8988T (cell line): Measurements from ENCODE around the gene PARS2.

Experiments
- DNase-seq: peaks from one replicate; pipeline ENCODE4 v3.0.0; 2011

PARS2 gene

DNA sequence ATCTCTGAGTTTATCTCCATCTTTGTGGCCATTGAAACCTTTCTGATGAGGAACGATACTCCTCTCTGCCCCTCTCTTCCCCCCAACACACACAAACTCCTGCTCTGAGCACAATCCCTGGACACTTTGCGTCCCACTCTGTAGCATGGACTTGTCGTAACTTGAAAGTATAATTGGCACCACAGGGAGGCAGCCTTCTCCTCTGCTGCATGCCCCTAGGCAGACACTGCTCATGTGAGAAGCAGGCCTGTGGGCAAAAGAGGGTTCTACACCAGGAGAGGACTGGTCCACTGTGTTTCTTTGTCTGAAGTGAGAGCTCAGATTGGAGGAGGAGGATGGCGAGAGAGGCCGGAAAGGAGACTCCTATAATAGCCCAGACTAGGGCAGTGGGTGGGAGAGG, 3.8 kb upstream of the PARS2 start:
- DNase-seq = no peak

DNA sequence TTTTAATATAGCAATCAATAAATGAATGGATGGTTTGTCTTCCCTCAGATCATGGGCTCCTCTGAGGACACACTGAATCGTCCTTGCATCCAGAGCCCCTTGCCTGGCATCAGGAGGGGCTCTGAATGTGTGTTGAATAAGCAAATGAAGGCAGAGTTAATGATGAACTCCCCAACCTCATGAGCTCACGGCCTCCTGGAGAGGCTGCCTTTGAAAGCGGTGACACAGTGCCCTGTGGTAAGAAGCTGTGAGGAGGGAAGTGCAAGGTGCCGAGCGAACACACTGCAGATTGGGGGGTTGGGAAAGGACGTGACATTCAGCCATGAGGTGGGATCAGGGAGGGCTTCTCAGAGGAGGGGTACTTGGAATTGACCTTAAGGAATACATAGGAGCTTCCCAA, 3.2 kb upstream of the PARS2 start:
- no peak for DNase-seq

DNA sequence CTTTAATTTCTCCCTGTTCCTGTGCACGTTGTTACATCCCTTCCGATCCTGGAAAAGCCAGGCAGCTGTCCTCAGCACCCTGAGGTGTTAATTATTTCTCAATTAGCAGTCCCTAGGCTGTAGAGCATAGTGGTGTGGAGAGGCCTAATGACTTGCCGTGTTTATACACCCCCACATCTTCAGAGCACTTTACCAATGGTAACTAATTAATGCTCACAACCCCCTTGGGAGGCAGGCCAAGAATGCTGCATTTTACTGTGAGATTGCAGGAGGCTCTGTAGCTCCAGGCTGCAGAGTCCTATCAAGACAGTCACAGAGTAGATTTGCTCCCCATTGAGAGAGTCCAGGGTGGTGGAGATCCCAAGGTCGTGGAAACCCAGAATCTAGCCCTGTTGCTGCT, 2.4 kb upstream of the PARS2 start:
- DNase-seq = no peak

DNA sequence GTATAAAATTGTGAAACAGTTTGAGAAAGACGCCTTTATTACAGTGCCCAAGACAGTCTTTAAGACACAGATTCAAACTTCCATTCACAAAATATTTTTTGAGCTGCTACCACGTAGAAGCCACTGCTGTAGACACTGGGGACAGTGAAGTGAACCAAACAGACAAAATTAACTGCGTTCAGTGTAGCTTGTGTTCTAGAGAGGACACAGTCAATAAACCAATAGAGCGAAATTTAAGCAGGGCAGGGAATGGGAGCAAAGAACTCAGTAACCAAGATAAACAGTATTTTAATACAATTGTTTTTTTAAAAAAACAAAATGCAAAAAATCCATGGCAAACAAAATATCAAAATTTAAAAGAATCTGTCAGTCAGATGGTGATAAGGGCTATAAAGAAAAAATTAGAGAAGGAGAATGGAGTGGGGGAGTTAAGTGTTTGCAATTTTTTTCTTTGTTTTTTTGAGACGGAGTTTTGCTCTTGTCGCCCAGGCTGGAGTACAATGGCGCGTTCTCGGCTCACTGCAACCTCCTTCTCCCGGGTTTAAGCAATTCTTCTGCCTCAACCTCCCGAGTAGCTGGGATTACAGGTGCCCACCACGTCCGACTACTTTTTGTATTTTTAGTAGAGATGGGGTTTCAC, 719 bp upstream of the PARS2 start:
- DNase-seq = no peak

DNA sequence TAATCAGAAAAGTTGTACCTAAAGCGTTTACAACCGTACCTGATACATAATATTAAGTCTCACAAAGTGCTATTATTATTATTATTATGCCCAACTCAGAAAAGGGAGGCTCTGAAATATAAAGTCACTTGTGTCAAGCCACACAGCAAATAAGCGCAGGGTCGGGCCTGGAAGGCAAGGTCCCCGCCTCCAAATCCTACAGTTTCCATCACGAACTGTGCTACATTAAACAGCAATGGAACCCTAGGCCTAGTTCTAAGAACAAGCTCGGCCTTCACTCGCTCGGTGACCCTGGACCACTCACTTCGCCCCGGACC, 549 bp downstream of the PARS2 start:
- DNase-seq = no peak

DNA sequence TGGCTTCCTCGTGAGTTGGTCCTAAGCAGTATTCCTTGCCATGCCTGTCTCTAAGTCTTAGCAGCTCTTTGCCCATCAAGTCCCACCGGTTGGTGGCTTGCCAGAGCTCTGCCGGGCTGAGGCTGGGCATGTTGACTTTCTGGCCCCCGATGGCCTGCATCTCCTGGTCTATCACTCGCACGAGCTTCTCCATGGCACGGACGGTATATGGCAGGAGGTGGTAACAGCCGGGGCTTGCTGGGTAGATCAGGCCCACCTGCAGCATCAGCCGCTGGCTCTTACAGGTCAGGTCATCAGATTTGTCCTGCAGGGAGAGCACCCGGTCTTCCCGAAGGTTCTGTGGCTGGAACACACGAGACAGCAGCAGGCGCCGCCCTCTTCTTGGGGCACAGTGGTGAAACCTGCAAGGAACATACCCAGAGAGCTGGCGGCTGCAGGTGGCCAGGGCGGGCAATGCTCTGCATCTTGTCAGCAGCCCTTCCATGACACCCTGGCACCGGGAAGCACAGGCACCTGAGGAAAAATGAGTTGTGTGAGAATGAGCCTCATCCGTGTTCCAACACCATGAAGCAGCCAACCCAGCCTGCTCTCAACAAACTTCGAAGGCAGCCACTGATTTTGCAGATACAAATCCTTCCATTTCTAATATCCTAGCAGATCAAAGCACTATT, 5.5 kb downstream of the PARS2 start:
- DNase-seq = no peak

DNA sequence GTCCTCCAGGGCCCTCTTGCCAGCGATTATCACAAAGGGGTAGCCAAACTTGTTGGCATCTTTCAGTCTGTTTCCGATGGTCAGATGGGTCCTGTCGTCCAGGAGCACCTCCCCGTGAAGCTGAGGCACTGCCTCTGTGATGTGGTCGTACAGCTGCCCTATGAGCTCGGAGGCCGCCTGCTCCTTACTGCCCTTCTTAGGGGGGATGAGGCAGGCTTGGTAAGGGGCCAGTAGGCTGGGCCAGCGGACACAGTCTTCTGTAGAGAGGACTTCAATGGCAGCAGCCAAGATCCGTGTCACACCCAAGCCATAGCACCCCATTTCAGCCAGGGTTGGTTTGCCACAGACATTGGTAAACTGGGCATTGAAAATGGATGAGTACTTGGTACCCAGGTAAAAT, 6.5 kb downstream of the PARS2 start:
- no peak for DNase-seq

DNA sequence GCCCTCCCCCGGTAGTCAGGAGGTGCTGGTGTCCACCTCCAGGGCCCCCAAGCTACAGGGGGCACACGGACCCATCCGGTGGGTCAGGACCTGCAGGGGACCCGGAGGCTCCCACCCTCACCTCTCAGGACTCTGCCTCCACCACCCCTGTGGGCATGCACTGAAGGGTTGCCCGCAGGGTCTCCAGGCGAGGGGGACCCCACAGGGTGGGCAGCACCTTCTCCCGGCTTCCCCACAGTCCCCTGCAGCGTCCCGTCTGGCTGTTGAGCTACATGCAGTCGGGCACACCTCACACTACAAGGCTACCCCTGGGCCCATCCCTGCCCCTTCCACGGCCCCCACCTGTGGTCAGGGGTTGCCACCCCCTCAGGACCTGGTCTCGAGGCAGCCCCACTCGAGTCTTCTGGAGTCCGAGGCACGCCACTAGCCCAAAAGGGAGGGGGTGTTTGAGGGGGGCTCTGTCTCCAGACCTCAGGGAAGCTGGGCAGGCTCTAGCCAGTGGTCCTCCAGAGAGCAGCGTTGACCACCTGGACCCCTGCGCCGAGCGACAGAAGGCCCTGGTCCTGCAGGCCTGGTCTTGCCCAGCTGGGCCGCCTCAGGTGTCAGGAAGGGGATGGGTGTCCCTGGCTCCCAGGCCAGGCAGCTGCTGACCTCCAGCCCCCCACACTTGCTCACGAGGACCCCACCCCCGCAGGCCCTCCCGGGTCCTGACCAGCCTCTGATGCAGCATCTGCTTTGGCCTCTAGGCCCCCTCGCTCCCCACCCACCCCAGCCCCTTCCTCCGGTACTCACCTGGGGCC, 9.6 kb downstream of the PARS2 start:
- no peak for DNase-seq

DNA sequence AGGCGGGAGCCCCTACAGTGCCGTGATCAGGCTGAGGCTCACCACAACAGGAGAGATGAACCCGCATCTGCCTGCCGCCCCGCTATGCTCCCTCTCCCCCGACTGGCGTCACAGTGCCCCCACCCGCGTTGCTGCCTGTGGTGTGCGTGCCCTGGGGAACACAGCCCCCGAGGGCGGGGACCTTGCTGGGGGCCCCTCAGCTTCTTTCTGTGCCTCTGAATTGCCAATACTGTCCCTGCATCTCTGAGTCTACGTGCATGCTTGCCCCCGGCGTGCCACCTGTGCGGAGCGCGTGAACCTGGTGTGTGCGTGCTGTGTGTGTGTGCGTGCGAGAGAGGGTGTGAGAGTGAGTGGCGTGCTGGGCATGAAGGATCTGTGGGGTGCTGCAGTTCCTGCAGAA, 10.3 kb downstream of the PARS2 start:
- DNase-seq = no peak

DNA sequence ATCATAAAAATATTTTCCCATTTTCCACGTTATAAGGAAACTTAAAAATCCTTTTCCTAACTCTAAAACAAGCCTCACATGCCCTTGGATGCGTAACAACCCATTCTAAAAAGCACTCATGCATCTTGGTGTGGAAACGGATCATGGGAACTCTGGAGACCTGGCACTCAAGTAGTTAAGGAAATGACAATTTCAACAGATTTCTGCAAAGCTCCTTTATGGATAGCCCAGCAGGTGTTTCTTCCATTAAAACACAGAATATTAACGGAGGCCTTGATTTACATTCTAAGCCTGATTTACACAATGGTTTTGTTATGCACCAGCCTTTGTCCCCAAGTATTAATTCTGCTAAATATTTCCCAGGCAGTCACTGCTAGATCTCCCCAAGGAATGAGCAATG, 12.9 kb downstream of the PARS2 start:
- no peak for DNase-seq

DNA sequence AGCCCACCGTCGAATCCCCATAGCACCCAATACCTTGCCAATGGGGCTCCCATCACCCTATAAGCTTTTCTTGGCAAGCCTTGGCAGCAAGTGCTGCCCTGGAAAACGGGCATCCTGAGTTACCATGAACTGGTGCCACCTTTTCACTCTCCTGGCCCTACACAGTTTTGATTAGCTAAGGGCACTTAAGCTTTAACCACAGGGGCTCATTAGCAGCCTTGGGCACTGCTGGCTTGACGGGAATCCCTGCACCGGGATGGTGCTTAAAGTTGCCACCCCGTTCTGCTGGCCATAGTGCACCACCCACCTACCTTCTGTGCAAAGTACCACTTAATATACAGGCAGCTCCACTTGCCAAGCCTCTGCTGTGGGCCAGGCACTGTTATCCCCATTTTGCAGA, 13.7 kb downstream of the PARS2 start:
- no peak for DNase-seq

DNA sequence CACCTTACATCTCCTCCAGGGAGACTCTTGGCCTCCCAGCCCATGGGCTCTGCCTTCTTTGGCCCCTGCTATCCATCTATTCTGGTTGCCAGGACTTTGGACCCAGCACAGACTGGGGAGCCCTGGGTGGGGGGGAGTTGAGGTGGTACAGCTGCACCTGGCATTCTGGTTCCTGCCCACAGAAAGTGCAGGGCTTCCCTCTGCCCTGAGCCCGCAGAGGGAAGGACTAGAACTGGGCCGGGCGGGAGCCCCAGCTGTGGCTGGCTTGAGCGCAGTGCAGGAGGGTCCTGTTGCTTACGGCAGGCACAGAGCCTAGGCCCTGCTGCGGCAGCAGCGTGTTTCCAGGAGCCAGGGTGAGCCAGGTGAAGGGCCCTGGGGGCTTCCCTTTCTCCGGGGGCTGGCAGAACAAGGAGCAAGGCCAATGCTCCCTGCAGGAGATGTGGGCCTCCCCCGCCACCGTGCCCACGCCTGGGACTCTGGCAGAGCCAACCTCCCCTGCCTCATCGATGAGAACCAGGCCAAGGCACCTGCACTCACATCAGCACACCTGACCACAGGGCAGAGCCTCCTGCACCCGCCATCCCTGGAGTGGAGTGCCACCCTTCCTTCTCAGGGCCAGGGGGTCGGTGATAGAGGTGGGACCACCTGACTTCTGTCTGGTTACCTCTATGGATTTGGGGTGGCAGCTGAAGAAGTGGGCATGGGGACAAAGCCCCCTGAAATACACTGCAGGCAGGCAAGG, 16.1 kb downstream of the PARS2 start:
- DNase-seq = no peak

DNA sequence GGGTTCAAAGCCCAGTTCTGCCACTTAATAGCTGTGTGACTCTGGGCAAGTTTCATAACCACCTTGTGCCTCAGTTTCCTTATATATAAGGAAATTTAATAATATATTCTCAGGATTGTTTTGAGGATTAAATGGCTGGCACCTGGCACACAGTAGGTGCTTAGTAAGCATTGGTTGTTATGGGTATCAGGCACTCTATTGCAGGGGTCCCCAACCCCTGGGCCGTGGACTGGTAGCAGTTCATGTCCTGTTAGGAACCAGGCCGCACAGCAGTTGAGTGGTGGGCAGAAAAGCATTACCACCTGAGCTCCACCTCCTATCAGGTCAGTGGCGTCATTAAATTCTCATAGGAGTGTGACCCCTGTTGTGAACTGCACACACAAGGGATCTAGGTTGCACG, 18.5 kb downstream of the PARS2 start:
- DNase-seq = no peak

DNA sequence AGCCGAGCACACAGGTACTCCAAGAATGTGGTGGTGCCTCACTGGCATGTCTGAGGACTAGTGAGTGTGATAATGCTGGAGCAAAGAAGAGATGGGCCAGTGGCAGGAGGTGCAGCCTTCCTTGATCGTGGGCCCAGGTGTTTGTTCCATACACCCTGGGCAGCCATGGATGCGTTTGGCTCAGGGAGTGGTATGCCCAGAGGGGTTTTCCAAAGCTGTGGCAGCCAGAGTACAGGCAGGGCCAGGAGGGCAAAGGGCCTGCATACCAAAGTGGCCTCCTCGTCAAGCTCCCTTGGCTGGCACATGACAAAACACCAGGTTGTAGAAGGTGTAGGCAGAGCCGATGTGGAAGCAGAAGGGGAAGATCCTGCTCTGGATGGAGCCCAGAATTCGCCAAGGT, 19.0 kb downstream of the PARS2 start:
- no peak for DNase-seq

DNA sequence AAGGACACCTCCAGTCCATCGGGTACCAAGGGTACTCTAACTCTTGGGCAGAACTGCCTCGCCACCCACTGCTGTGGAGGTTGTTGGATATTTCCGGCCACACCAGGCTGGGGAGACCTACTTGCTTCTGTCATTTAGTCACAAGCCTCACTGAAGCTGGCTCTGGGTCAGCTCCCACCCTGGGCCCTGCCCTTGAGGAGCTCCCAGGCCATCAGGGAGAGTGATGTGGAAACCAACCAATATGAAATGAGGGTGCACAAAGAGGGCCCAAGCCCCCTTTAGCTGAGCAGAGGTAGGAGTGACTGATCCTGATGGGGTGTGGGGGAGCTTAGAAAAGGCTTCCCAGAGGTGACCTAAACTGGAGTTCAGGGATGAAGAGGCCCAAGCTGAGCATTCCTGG, 19.6 kb downstream of the PARS2 start:
- DNase-seq = no peak

DNA sequence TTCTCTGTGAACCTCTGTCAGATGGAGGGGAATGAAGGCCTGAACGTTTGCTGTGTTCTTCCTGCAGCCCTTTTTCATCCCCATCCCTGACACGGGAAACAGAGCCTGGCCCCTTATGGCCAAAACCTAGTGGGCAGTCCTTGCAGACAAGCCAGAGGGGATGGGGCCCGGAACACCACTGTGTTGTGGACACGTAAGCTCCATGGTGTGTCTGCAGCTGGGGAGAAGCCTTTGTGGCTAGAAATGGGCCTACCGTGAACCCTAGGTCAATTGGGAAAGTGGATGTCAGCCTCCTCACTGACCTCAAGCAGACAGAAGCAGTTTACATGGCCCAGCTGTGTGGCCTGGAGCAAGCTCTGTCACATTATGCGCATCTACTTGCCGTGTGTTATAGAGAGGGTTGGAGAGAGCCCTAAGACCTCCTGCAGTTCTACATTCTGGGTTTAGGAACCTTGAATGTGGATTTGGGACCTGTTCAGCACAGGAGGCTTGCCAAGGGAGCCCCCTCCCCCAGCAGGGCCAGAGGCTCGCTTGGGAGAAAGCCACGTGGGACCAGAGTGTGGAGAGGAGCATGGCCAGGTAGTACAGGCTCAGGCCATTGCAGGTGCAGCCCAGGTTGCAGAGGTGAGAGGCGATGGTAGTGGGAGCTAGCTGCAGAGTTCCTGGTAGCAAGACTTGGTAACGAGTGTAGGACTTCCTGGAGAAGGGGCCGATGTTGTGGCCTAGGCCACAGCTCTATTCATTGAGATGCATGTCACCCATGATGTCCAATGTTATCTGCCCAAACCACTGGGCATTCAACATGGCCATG, 20.7 kb downstream of the PARS2 start:
- no peak for DNase-seq

DNA sequence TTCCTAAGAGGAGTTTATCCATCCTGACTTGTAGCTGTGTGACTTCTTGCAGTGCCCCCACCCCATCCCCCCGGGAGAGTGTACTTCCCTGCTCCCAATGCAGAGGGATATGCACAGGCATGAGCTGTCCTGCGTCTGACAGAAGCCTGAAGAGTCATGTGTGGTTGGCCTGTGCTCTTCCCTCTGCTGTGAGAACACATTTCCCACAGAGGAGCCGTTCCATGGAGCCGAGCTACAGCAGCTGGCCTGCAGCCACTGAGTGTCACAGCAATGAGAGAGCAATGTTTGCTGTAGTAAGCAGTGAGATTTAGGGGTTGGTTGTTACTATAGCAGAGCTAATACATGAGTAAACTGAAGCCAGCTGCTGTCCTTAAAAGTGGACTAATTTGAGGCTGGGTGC, 22.0 kb downstream of the PARS2 start:
- DNase-seq = no peak

DNA sequence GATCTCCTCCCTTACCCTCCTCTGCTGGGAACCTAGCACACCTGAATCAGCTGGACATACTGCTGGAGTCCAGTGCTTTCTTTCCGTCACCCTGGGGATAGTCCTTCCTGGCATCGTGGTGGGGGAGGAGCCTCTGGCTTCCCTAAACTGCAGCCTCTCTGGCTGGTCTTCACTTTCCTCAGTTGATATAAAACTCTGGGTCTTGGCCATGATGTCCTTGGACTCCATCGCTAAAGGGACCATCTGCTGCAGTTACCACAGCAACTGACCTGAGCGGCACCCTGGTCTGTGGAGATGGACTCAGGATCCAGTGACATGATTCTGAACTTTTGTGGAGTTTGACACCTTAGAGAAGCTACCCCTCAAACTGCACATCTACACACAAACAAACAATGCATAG, 22.8 kb downstream of the PARS2 start:
- DNase-seq = no peak

DNA sequence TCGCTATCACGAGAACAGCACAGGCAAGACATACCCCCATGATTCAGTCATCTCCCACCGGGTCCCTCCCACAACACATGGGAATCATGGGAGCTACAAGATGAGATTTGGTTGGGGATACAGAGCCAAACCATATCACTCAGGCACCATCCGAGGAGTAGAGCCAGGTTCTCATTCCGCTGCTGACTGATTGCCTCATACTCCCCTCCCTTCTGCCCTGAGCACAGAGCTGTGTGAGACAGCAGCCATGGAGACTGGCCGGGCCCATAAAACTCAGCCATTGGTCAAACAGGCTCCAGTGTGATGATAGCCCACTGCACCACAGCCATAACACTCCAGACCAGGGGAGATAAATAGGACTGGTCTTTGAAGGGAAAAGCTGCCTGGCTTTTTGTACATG, 26.1 kb downstream of the PARS2 start:
- DNase-seq = no peak

DNA sequence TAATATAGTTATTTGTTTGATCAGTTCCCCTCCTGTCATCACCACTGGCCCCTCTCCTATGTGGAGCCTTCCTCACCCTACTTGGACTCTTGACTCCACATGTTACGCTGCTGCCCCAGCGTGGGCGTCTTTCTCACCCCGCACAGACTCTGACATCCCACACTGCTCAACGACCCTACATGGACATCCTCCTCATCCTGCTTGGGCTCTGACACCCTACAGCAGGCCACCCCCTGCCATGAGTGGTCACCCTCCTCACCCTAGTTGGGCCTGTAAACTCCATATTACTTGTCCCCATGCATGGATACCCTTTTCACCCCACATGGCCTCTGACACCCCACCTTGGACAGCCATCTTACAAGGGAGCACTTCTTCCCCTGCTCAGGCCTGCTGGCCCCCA, 27.6 kb downstream of the PARS2 start:
- DNase-seq = no peak

DNA sequence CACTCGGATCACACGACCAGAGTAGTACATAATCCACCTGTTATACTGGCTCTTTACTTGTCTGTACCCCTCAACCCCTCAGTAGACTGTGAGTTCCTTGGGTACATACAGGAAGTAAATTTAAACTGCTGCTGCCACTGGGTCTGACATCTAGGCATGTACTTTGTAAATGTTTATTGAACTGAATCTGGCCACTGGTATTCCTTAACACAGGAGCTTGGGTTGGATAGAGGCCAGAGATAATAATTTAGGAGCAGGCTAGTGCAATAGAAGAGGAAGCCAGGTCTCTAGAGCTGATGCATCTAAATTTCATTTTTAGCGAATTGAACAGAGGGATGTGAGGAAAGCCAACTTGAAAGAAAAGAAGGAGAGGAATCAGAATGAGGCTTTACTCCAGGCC, 36.3 kb downstream of the PARS2 start:
- DNase-seq = no peak

DNA sequence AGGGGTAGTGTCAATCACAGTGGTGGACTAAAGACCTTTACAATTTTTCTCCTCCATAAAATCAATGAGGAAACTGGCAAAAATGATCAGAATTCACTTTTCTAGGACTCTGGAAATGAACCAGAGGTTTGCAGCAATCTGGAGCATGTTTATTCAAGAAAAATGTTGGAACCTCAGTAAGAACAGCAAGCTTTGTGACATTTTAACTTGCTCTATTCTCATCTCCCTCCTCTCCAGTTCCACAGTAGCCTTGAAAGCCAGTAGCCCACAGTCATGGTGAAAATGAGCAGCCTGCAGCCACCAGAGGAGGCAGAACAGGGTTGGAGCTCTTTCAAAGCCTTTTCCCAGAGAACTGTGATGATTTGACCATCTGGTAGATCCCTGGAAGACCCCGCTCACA, 39.6 kb downstream of the PARS2 start:
- no peak for DNase-seq

DNA sequence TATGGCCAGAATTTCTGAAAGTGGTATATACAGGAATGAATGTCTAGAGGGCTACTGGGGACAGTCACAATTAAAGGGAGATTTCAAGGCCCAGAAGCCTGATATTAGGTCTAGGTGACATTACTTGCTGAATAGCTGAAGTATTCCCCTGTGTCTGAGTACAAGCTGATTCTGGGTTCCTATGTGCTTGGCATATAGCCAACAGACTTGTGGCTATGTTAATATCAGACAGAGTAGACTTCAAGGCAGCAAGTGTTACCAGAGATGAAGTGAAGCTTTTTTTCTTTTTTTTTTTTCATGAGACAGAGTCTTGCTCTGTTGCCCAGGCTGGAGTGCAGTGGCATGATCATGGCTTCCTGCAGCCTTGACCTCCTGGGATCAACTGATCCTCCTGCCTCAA, 40.3 kb downstream of the PARS2 start:
- DNase-seq = no peak
